ENCODE data around the gene KCNMA1.

The KCNMA1 gene

GRCh38 chr10:77452952-77453564 is 184.6 kb downstream of the KCNMA1 start:
- no peaks in the 10 kb centered on the region for H3K27me3 ChIP-seq (replicated peaks; ENCODE audit: control insufficient read depth, insufficient read depth, low read length, poor library complexity, severe bottlenecking)
- H3K9me3 ChIP-seq (ENCODE audit: control insufficient read depth, low read length), result no peaks in the 10 kb centered on the region
- H3K36me3 ChIP-seq (ENCODE audit: control insufficient read depth, insufficient read depth, low read length), result no peaks in the 10 kb centered on the region
- no peak overlapping the region for H3K4me3 ChIP-seq (ENCODE audit: insufficient read depth, low read depth, low read length, poor library complexity, severe bottlenecking)
- no peak for DNase-seq
- H3K27ac ChIP-seq (ENCODE audit: insufficient read depth, low read length, poor library complexity, severe bottlenecking), result no peak overlapping the region
- H3K4me1 ChIP-seq (ENCODE audit: control insufficient read depth, insufficient read depth, low read length, poor library complexity, severe bottlenecking), result no peaks in the 10 kb centered on the region

- DNase-seq, result no peak
- Histone ChIP-seq H3K4me3 (ENCODE audit: insufficient read depth, low read depth, low read length, poor library complexity, severe bottlenecking) (no peak overlapping the region), H3K27me3 (replicated peaks; ENCODE audit: control insufficient read depth, insufficient read depth, low read length, poor library complexity, severe bottlenecking) (no peaks in the 10 kb centered on the region), H3K4me1 (ENCODE audit: control insufficient read depth, insufficient read depth, low read length, poor library complexity, severe bottlenecking) (no peaks in the 10 kb centered on the region), H3K27ac (ENCODE audit: insufficient read depth, low read length, poor library complexity, severe bottlenecking) (no peak overlapping the region), H3K9me3 (ENCODE audit: control insufficient read depth, low read length) (no peaks in the 10 kb centered on the region), H3K36me3 (ENCODE audit: control insufficient read depth, insufficient read depth, low read length) (no peaks in the 10 kb centered on the region)
These were observed 185.7 kb downstream of the KCNMA1 start for GRCh38 chr10:77451886-77452285.

GRCh38 chr10:77448226-77448625 is 189.4 kb downstream of the KCNMA1 start:
- Histone ChIP-seq H3K4me1 (ENCODE audit: control insufficient read depth, insufficient read depth, low read length, poor library complexity, severe bottlenecking) (no peaks in the 10 kb centered on the region), H3K4me3 (ENCODE audit: insufficient read depth, low read depth, low read length, poor library complexity, severe bottlenecking) (no peak overlapping the region), H3K27me3 (replicated peaks; ENCODE audit: control insufficient read depth, insufficient read depth, low read length, poor library complexity, severe bottlenecking) (no peaks in the 10 kb centered on the region), H3K9me3 (ENCODE audit: control insufficient read depth, low read length) (no peaks in the 10 kb centered on the region), H3K36me3 (ENCODE audit: control insufficient read depth, insufficient read depth, low read length) (no peaks in the 10 kb centered on the region), H3K27ac (ENCODE audit: insufficient read depth, low read length, poor library complexity, severe bottlenecking) (no peak overlapping the region)
- no peak for DNase-seq

GRCh38 chr10:77446700-77447099 is 190.9 kb downstream of the KCNMA1 start:
- H3K27ac ChIP-seq (ENCODE audit: insufficient read depth, low read length, poor library complexity, severe bottlenecking), result no peak overlapping the region
- H3K4me1 ChIP-seq (ENCODE audit: control insufficient read depth, insufficient read depth, low read length, poor library complexity, severe bottlenecking), result no peaks in the 10 kb centered on the region
- H3K36me3 ChIP-seq (ENCODE audit: control insufficient read depth, insufficient read depth, low read length), result no peaks in the 10 kb centered on the region
- no peak for DNase-seq
- H3K4me3 ChIP-seq (ENCODE audit: insufficient read depth, low read depth, low read length, poor library complexity, severe bottlenecking), result no peak overlapping the region
- no peaks in the 10 kb centered on the region for H3K27me3 ChIP-seq (replicated peaks; ENCODE audit: control insufficient read depth, insufficient read depth, low read length, poor library complexity, severe bottlenecking)
- no peaks in the 10 kb centered on the region for H3K9me3 ChIP-seq (ENCODE audit: control insufficient read depth, low read length)

GRCh38 chr10:77445547-77445946 is 192.1 kb downstream of the KCNMA1 start:
- H3K36me3 ChIP-seq (ENCODE audit: control insufficient read depth, insufficient read depth, low read length), result no peaks in the 10 kb centered on the region
- H3K9me3 ChIP-seq (ENCODE audit: control insufficient read depth, low read length), result no peaks in the 10 kb centered on the region
- no peaks in the 10 kb centered on the region for H3K4me1 ChIP-seq (ENCODE audit: control insufficient read depth, insufficient read depth, low read length, poor library complexity, severe bottlenecking)
- H3K27me3 ChIP-seq (replicated peaks; ENCODE audit: control insufficient read depth, insufficient read depth, low read length, poor library complexity, severe bottlenecking), result no peaks in the 10 kb centered on the region
- DNase-seq, result no peak
- no peak overlapping the region for H3K4me3 ChIP-seq (ENCODE audit: insufficient read depth, low read depth, low read length, poor library complexity, severe bottlenecking)
- H3K27ac ChIP-seq (ENCODE audit: insufficient read depth, low read length, poor library complexity, severe bottlenecking), result no peak overlapping the region

DNA sequence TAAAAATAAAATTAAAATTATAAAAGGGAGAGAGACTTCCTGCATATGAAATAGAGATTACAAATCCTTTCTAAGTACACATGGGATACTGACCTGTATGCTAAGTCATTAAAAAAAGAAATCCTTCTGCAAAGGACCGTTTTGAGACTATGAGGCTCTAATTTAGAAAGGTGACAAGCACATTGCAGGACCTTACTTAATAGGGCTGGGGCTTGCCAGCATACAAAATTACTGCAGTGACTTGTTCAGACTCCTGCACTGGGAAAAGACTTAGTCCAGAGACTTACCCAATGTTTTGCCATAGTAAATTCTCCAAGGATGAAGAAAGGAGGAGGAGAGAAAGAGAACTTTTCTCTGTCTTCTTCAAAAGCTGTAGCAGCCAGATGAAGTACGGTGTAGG is 193.6 kb downstream of the KCNMA1 start:
- no peaks in the 10 kb centered on the region for H3K4me1 ChIP-seq (ENCODE audit: control insufficient read depth, insufficient read depth, low read length, poor library complexity, severe bottlenecking)
- DNase-seq, result no peak
- H3K27ac ChIP-seq (ENCODE audit: insufficient read depth, low read length, poor library complexity, severe bottlenecking), result no peak overlapping the region
- no peaks in the 10 kb centered on the region for H3K9me3 ChIP-seq (ENCODE audit: control insufficient read depth, low read length)
- H3K27me3 ChIP-seq (replicated peaks; ENCODE audit: control insufficient read depth, insufficient read depth, low read length, poor library complexity, severe bottlenecking), result no peaks in the 10 kb centered on the region
- no peak overlapping the region for H3K4me3 ChIP-seq (ENCODE audit: insufficient read depth, low read depth, low read length, poor library complexity, severe bottlenecking)
- no peaks in the 10 kb centered on the region for H3K36me3 ChIP-seq (ENCODE audit: control insufficient read depth, insufficient read depth, low read length)

- no peaks in the 10 kb centered on the region for H3K27me3 ChIP-seq (replicated peaks; ENCODE audit: control insufficient read depth, insufficient read depth, low read length, poor library complexity, severe bottlenecking)
- DNase-seq, result no peak
- no peak overlapping the region for H3K4me3 ChIP-seq (ENCODE audit: insufficient read depth, low read depth, low read length, poor library complexity, severe bottlenecking)
- no peaks in the 10 kb centered on the region for H3K9me3 ChIP-seq (ENCODE audit: control insufficient read depth, low read length)
- H3K36me3 ChIP-seq (ENCODE audit: control insufficient read depth, insufficient read depth, low read length), result no peaks in the 10 kb centered on the region
- H3K27ac ChIP-seq (ENCODE audit: insufficient read depth, low read length, poor library complexity, severe bottlenecking), result no peak overlapping the region
- no peaks in the 10 kb centered on the region for H3K4me1 ChIP-seq (ENCODE audit: control insufficient read depth, insufficient read depth, low read length, poor library complexity, severe bottlenecking)
These were observed 194.9 kb downstream of the KCNMA1 start for GRCh38 chr10:77442699-77443189.

GRCh38 chr10:77441353-77442166 is 196.0 kb downstream of the KCNMA1 start:
- H3K27ac ChIP-seq (ENCODE audit: insufficient read depth, low read length, poor library complexity, severe bottlenecking), result no peak overlapping the region
- DNase-seq, result no peak
- H3K9me3 ChIP-seq (ENCODE audit: control insufficient read depth, low read length), result no peaks in the 10 kb centered on the region
- H3K4me1 ChIP-seq (ENCODE audit: control insufficient read depth, insufficient read depth, low read length, poor library complexity, severe bottlenecking), result no peaks in the 10 kb centered on the region
- H3K4me3 ChIP-seq (ENCODE audit: insufficient read depth, low read depth, low read length, poor library complexity, severe bottlenecking), result no peak overlapping the region
- no peaks in the 10 kb centered on the region for H3K36me3 ChIP-seq (ENCODE audit: control insufficient read depth, insufficient read depth, low read length)
- no peaks in the 10 kb centered on the region for H3K27me3 ChIP-seq (replicated peaks; ENCODE audit: control insufficient read depth, insufficient read depth, low read length, poor library complexity, severe bottlenecking)

DNA sequence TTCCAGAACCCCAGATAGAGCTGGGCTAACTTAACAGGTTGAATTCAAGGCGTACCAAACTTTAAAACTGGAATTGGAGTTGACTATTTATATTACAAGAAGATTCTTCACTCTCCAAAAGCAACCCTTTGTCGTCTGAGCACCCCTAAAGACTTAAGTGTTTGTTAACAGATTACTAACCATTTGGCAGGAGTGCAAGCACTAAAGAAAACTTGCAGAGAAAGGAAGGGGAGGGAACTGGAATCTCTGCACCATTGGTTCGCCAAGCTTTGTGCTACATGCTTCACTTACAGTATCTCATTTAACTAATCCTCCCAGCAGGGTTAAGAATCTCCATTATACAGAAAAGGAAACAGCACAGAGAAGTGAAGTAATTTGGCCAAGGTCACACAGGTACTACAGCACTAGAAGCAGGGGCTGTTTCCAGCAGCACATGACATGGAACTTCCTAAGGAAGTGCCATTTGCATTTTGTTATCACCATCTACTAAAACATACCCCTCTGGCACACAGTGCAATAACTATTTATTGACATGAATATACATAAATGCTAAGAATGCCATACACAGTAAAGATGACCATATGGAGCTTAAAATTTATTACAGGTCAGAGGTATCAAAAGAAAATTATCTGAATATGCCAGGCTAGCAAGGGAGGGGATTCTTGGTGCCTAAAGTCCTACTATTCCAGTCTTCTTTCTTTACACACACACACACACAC is 201.2 kb downstream of the KCNMA1 start:
- Histone ChIP-seq H3K27ac (ENCODE audit: insufficient read depth, low read length, poor library complexity, severe bottlenecking) (no peak overlapping the region), H3K27me3 (replicated peaks; ENCODE audit: control insufficient read depth, insufficient read depth, low read length, poor library complexity, severe bottlenecking) (no peaks in the 10 kb centered on the region), H3K4me1 (ENCODE audit: control insufficient read depth, insufficient read depth, low read length, poor library complexity, severe bottlenecking) (no peaks in the 10 kb centered on the region), H3K9me3 (ENCODE audit: control insufficient read depth, low read length) (no peaks in the 10 kb centered on the region), H3K36me3 (ENCODE audit: control insufficient read depth, insufficient read depth, low read length) (no peaks in the 10 kb centered on the region), H3K4me3 (ENCODE audit: insufficient read depth, low read depth, low read length, poor library complexity, severe bottlenecking) (no peak overlapping the region)
- DNase-seq, result no peak

DNA sequence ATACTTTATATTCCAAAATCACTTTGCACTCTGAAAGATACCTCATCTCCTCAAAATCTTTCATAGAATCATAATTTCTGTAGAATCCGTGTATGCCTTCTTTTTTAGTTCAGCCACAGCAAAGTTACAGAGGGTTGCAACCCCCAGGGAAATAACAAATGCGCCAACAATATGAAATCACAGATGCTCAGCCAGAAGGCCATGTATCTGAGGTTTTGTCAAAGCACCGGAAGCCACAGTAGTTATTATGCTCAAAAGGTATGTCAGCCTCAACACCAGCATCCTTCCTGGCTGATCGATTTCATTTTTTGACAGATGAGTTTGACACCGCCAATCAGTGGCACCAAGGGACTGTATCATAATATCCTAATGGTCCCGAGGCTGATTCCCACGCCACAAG is 204.1 kb downstream of the KCNMA1 start:
- no peak for DNase-seq
- Histone ChIP-seq H3K27ac (ENCODE audit: insufficient read depth, low read length, poor library complexity, severe bottlenecking) (no peak overlapping the region), H3K36me3 (ENCODE audit: control insufficient read depth, insufficient read depth, low read length) (no peaks in the 10 kb centered on the region), H3K27me3 (replicated peaks; ENCODE audit: control insufficient read depth, insufficient read depth, low read length, poor library complexity, severe bottlenecking) (no peaks in the 10 kb centered on the region), H3K4me1 (ENCODE audit: control insufficient read depth, insufficient read depth, low read length, poor library complexity, severe bottlenecking) (no peaks in the 10 kb centered on the region), H3K9me3 (ENCODE audit: control insufficient read depth, low read length) (no peaks in the 10 kb centered on the region), H3K4me3 (ENCODE audit: insufficient read depth, low read depth, low read length, poor library complexity, severe bottlenecking) (no peak overlapping the region)

Data from effector memory CD4-positive, alpha-beta T cell (primary cell).